Left ventricle myocardium inferior (tissue), 1 donor: ENCODE measurements around the gene C10orf90. TPM values are rescaled to one million over a fixed set of nuclear protein-coding genes. Genes with fewer than 3 reads are reported as not detected.

Source experiments
- DNase-seq: peaks from one replicate; pipeline ENCODE4 v3.0.0-alpha.2; 2020
- H3K27ac ChIP-seq: fragments of 200-600 bp; replicated peaks from 2 replicates; pipeline ENCODE4 v1.8.0; 2021
- H3K27me3 ChIP-seq: fragments of 200-600 bp; 2 replicates; pipeline ENCODE4 v1.8.0; 2021; ENCODE audit warnings: low read depth
- H3K36me3 ChIP-seq: fragments of 200-600 bp; 2 replicates; pipeline ENCODE4 v1.8.0; 2021
- H3K4me1 ChIP-seq: fragments of 200-600 bp; 2 replicates; pipeline ENCODE4 v1.8.0; 2021
- H3K4me3 ChIP-seq: fragments of 200-600 bp; 2 replicates; pipeline ENCODE4 v1.8.0; 2021; ENCODE audit warnings: mild to moderate bottlenecking, moderate library complexity
- H3K9me3 ChIP-seq: fragments of 200-600 bp; replicated peaks from 2 replicates; pipeline ENCODE4 v1.8.0; 2021
- intact Hi-C: fragments of 100-400 bp; cut with micrococcal nuclease; formaldehyde crosslinking; loops from one replicate; pipeline ENCODE4 v1.11.0; 2022
- total RNA-seq: library from RNA; stranded (reverse); fragmentation: NEBNext Ultra II Directional; extraction: Animal tissue kit (Norgen Biotek cat#: 25700); gene quantifications from one replicate; pipeline ENCODE4 v1.2.1, GENCODE V29; 2021
- TF ChIP-seq, protein P1 (sequence below): fragments of 200-600 bp; IDR thresholded peaks from 2 replicates; pipeline ENCODE4 v1.8.0; 2021; ENCODE audit warnings: antibody characterized with exemption, mild to moderate bottlenecking, borderline replicate concordance
- donor health status: DM: no; HTN: yes; CAD: no; lungs with severe emphysema.

C10orf90 gene
- total RNA-seq, 1 donor from 2014 or later = not detected

DNA sequence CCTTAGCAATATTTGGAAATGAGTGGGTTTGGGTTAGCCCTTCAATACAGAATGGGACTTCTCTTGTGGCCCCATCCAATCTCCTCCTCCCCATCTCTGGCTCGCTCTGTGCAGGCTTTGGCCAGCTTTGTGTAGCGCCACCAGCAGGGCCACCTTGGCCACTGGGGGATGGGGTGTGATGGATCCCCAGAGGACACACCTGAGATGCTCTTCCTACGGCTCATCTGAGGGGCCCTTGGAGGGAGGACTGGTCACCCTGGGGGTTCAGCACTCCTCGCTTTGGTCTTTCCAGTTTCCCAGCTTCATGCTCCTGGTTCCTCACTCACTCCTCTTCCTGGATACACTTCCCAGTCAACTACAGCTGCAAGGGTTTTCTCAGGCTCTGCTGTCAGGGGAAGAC lies 15.3 kb upstream of the C10orf90 start:
- DNase-seq = no peak
- intact Hi-C loops = no loop called here
- TF ChIP-seq, protein P1, sequence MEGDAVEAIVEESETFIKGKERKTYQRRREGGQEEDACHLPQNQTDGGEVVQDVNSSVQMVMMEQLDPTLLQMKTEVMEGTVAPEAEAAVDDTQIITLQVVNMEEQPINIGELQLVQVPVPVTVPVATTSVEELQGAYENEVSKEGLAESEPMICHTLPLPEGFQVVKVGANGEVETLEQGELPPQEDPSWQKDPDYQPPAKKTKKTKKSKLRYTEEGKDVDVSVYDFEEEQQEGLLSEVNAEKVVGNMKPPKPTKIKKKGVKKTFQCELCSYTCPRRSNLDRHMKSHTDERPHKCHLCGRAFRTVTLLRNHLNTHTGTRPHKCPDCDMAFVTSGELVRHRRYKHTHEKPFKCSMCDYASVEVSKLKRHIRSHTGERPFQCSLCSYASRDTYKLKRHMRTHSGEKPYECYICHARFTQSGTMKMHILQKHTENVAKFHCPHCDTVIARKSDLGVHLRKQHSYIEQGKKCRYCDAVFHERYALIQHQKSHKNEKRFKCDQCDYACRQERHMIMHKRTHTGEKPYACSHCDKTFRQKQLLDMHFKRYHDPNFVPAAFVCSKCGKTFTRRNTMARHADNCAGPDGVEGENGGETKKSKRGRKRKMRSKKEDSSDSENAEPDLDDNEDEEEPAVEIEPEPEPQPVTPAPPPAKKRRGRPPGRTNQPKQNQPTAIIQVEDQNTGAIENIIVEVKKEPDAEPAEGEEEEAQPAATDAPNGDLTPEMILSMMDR = no peak
- H3K4me3 ChIP-seq = no peak overlapping the region
- H3K27ac ChIP-seq = no peak overlapping the region
- H3K27me3 ChIP-seq = peaks cover 18% of the 10 kb centered on the region
- H3K9me3 ChIP-seq = no peaks in the 10 kb centered on the region
- no peaks in the 10 kb centered on the region for H3K4me1 ChIP-seq
- H3K36me3 ChIP-seq = no peaks in the 10 kb centered on the region

DNA sequence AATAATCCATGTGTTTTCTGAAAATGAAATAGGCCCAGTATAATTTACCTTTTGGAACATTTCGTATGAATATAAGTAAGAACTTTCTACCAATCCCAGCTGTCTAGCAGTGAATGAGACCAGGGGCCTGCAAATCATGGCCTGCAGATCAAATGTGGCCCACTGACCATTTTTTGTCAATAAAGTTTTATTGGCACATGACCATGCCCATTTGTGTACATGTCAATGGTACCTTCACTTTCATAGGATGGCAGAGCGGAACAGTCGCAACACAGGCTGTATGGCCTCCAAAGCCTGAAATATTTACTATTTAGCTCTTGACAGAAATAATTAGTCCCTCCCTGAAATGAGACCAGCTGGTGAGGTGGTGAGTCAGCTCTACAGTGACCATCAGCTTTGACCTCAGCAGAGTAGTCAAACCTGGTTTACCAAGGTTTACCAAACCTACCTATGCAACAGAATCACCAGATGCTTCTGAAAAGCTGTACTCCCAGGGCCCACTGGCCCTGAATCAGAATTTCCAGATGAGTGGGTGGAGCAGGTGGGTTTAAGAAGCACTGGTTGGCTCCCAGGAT lies 13.8 kb upstream of the C10orf90 start:
- H3K4me3 ChIP-seq = no peak overlapping the region
- H3K9me3 ChIP-seq = no peaks in the 10 kb centered on the region
- H3K27me3 ChIP-seq = peaks cover 13% of the 10 kb centered on the region
- H3K27ac ChIP-seq = no peak overlapping the region
- TF ChIP-seq, protein P1 = no peak
- intact Hi-C loops = no loop called here
- no peak for DNase-seq
- no peaks in the 10 kb centered on the region for H3K4me1 ChIP-seq
- H3K36me3 ChIP-seq = no peaks in the 10 kb centered on the region

DNA sequence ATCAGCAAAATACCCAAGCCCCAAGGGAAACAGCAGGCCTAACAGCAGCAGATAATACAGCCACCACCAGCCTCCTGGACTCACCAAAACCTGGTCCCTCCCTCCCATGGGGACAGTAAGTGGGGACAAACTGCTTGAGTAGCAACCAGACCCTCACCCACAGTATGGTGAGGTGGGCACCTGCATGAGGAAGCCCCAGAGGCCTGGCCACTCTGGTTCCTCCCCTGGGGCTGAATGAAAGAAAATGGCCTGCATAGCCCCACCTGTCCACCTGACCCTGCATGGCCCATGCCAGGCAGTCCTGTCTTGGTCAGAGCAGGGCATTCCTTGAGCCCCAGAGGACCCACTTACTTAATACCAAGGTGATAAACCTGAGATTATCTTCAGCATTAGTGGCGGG lies 13.0 kb upstream of the C10orf90 start:
- no peaks in the 10 kb centered on the region for H3K4me1 ChIP-seq
- TF ChIP-seq, protein P1 = no peak
- no peak overlapping the region for H3K27ac ChIP-seq
- H3K9me3 ChIP-seq = no peaks in the 10 kb centered on the region
- H3K36me3 ChIP-seq = no peaks in the 10 kb centered on the region
- H3K4me3 ChIP-seq = no peak overlapping the region
- H3K27me3 ChIP-seq = peaks cover 12% of the 10 kb centered on the region
- intact Hi-C loops = no loop called here
- no peak for DNase-seq

DNA sequence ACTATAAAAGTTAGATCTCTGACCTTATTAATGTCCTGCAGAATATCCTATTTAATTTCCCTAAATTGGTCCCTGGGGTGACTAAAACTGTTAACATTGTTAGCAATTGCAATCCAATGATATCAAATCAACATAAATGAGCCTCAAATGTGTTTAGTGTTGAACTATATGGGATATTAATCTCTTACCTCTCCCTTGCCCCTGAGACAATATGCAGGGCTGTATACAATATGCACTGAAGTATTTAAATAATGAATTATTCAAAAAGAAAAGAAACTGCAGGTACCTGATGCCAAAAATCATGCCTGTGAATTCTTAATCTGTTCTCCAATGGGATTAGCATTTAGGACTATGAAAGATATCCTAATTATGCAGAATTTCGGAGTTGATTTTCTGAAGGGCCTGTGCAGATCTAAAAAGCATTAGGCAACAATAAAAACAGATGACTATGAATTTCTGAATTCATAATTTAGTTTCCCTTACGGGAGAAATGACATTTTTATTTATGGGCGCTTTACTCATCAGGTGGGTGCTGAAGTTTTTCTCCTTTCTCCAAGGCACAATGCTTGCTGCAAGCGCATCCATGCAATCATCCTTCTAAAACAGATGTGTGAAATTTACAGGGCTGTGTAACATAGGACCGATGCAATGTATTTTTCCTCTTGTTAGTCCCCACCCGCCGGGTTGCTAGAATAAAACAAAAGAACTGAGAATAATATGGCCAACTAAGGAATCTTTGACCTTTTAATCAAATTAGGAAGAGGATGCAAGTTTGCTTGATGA lies 5.4 kb upstream of the C10orf90 start:
- intact Hi-C loops = no loop called here
- no peak for DNase-seq
- Histone ChIP-seq H3K4me1 (no peaks in the 10 kb centered on the region), H3K36me3 (no peaks in the 10 kb centered on the region), H3K9me3 (no peaks in the 10 kb centered on the region), H3K27me3 (peaks cover 7% of the 10 kb centered on the region), H3K4me3 (no peak overlapping the region), H3K27ac (no peak overlapping the region)
- TF ChIP-seq, protein P1 = no peak

DNA sequence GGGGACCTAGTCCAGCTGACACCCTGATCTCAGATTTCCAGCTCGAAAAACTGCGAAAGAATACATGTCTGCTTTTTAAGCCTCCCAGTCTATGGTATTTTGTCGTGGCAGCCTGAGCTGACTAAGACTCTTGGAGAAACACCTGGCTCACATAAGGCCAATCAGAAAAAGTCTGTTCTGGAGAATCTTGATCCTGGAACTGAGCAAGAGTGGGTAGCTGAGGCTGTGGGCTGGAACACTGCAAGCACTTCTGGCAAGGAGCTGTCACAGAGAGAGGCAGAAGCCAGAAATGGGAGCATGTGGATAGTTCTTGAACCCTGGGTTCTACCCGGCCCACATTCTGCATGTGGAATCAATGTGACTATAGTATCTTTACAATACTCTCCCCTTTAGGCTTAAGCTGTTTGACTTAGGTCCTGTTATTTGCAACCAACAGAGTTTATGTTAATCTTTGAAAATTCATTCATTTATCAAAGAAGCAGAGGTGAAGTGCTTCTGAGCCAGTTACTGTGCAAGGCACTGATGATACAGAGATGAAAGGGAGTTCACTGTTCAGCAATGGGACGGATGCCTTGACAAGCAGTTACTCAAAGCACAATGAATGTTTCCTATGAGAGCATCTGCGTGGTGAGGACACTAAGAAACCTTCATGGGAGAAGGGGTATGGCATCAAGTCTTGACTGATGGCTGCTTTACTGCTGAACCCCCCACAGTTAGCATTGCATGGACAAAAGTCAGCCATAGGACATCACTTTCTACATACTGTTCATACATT lies 4.4 kb upstream of the C10orf90 start:
- Histone ChIP-seq H3K9me3 (no peaks in the 10 kb centered on the region), H3K4me3 (no peak overlapping the region), H3K27me3 (peaks cover 11% of the 10 kb centered on the region), H3K36me3 (no peaks in the 10 kb centered on the region), H3K27ac (no peak overlapping the region), H3K4me1 (no peaks in the 10 kb centered on the region)
- TF ChIP-seq, protein P1 = no peak
- intact Hi-C loops = no loop called here
- no peak for DNase-seq
